HepG2 (cell line): Measurements from ENCODE around the gene DHRS1. TPM values are rescaled to one million over a fixed set of nuclear protein-coding genes. Genes with fewer than 3 reads are reported as not detected.

ENCODE experiments used
- AGO2 ChIP-seq: fragments of 200-400 bp; formaldehyde crosslinking; optimal IDR thresholded peaks from 2 replicates; pipeline ENCODE3; 2017; ENCODE audit warnings: mild to moderate bottlenecking, low read depth, low read length, moderate library complexity
- BHLHE40 ChIP-seq: IDR thresholded peaks from 2 replicates; pipeline ENCODE4 v1.6.1; 2011; ENCODE audit warnings: low read length, improper control_type of control experiment
- CAMTA2 ChIP-seq: sonication (generic); formaldehyde crosslinking; IDR thresholded peaks from 2 replicates; pipeline ENCODE4 v1.4.0; 2020; ENCODE audit warnings: mild to moderate bottlenecking, missing genetic modification reagents, borderline replicate concordance
- HOXD1 ChIP-seq: sonication (generic); formaldehyde crosslinking; IDR thresholded peaks from 2 replicates; pipeline ENCODE4 v1.5.0; 2020; ENCODE audit warnings: missing genetic modification reagents
- KDM5B ChIP-seq: sonication (generic); formaldehyde crosslinking; IDR thresholded peaks from 2 replicates; pipeline ENCODE4 v1.4.0; 2020; ENCODE audit warnings: missing genetic modification reagents, mild to moderate bottlenecking, borderline replicate concordance
- MTA1 ChIP-seq: sonication (generic); formaldehyde crosslinking; IDR thresholded peaks from 2 replicates; pipeline ENCODE4 v1.4.0; 2020; ENCODE audit warnings: missing genetic modification reagents, mild to moderate bottlenecking, borderline replicate concordance
- SALL1 ChIP-seq: sonication (generic); formaldehyde crosslinking; IDR thresholded peaks from 2 replicates; pipeline ENCODE4 v1.8.0; 2022; ENCODE audit warnings: mild to moderate bottlenecking, missing genetic modification reagents
- SOX6 ChIP-seq, 2 experiments: fragments of 450-650 bp in 1 of 2; sonication (generic) in 1 of 2; formaldehyde crosslinking in 1 of 2; IDR thresholded peaks; 2 replicates each; pipeline versions ENCODE4 v1.4.0 to v1.6.1; 2017 to 2020; ENCODE audit warnings: antibody characterized with exemption in 1 of 2, mild to moderate bottlenecking in 1 of 2, missing genetic modification reagents in 1 of 2
- WIZ ChIP-seq: sonication (generic); formaldehyde crosslinking; IDR thresholded peaks from 2 replicates; pipeline ENCODE4 v1.5.1; 2020; ENCODE audit warnings: mild to moderate bottlenecking, missing genetic modification reagents
- ZFY ChIP-seq: sonication (generic); formaldehyde crosslinking; IDR thresholded peaks from 2 replicates; pipeline ENCODE4 v1.4.0; 2020; ENCODE audit warnings: missing genetic modification reagents
- ZNF263 ChIP-seq: sonication (generic); formaldehyde crosslinking; IDR thresholded peaks from 2 replicates; pipeline ENCODE4 v1.4.0; 2020; ENCODE audit warnings: missing genetic modification reagents
- ZNF276 ChIP-seq: sonication (generic); formaldehyde crosslinking; IDR thresholded peaks from 2 replicates; pipeline ENCODE4 v1.4.0; 2020; ENCODE audit warnings: mild to moderate bottlenecking, low read depth, missing genetic modification reagents
- ZNF501 ChIP-seq: sonication (generic); formaldehyde crosslinking; IDR thresholded peaks from 2 replicates; pipeline ENCODE4 v1.5.1; 2020; ENCODE audit warnings: mild to moderate bottlenecking, moderate library complexity, missing genetic modification reagents
- ZNF629 ChIP-seq: sonication (generic); formaldehyde crosslinking; conservative IDR thresholded peaks from 2 replicates; pipeline ENCODE4 v1.5.0; 2020; ENCODE audit warnings: missing genetic modification reagents
- ZNF776 ChIP-seq: sonication (generic); formaldehyde crosslinking; IDR thresholded peaks from 2 replicates; pipeline ENCODE4 v1.4.0; 2020; ENCODE audit warnings: mild to moderate bottlenecking, missing genetic modification reagents
- polyA plus RNA-seq, 8 experiments: library from polyadenylated mRNA; depleted of rRNA in 3 of 8; stranded (reverse) in 7 of 8; unstranded in 1 of 8; fragments of >200 nt; fragmentation: Illumina TruSeq in 4 of 8; extraction: Trizol in 4 of 8; gene quantifications; 2 replicates each; pipeline versions ENCODE4 v1.2.1 to v1.2.3, GENCODE V29; 2011 to 2016; ENCODE audit warnings: low read depth in 4 of 8, missing spikeins in 1 of 8, mixed read lengths in 1 of 8; ENCODE audit not compliant: insufficient read depth in 1 of 8
- total RNA-seq, 5 experiments: library from RNA; depleted of rRNA; stranded (reverse); fragments of >200 nt; fragmentation: Illumina TruSeq; extraction: Trizol; gene quantifications; 2 replicates each; pipeline ENCODE4 v1.2.3, GENCODE V29; 2016; ENCODE audit warnings: low read depth in 1 of 5
- TF ChIP-seq, protein P1 (sequence below): sonication (generic); formaldehyde crosslinking; IDR thresholded peaks from 2 replicates; pipeline ENCODE4 v1.5.1; 2020; ENCODE audit warnings: mild to moderate bottlenecking, missing genetic modification reagents, moderate library complexity
- TF ChIP-seq, protein P2 (sequence below): sonication (generic); formaldehyde crosslinking; IDR thresholded peaks from 2 replicates; pipeline ENCODE4 v1.9.0; 2022; ENCODE audit warnings: low read depth, missing genetic modification reagents
- TF ChIP-seq, protein P3 (sequence below): sonication (generic); formaldehyde crosslinking; IDR thresholded peaks from 2 replicates; pipeline ENCODE4 v1.8.0; 2022; ENCODE audit warnings: missing genetic modification reagents, mild to moderate bottlenecking, moderate library complexity, borderline replicate concordance

DHRS1 gene
- total and polyA plus RNA-seq, 2 of the 13 experiments (the other 11 are each of a cell fraction or from before 2014, with no cell fraction given), result 49.8 to 60.8 TPM

DNA sequence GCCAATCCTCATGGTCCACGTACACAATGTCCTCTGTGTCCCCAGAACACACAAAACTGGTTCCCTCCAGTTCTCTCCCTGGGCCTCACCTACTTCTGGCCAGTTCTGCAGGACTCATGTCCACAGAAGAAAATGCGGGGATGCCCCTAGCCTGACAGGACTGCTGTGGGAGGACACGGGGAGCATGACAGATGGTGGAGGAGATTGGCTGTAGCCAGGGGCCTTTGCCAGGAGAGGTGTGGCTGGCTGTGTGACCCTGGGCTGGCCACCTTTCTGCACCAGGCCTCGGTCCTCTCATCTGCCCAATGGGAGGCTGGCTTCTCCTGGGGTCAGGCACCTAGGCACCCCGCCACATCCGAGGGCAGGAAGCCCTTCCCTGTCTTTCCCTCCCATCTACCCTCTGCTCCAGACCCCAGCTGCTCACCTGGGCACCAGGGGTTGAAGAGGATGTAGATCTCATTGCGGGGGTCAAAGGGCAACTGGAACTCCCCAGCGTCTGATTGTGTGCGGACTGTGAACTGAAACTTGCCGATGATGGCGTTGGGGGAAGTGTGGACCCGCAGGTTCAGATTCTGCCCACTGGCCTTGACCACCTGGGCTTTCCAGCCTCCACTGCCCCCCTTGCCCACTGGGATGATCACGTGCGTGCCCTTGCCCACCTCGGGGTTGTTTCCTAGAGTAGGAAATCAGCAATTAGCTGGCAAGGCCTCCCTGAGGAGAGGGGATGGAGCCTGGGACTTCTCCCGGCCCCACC lies 39.4 kb downstream of the DHRS1 start (continued):
- TF ChIP-seq, protein P1, sequence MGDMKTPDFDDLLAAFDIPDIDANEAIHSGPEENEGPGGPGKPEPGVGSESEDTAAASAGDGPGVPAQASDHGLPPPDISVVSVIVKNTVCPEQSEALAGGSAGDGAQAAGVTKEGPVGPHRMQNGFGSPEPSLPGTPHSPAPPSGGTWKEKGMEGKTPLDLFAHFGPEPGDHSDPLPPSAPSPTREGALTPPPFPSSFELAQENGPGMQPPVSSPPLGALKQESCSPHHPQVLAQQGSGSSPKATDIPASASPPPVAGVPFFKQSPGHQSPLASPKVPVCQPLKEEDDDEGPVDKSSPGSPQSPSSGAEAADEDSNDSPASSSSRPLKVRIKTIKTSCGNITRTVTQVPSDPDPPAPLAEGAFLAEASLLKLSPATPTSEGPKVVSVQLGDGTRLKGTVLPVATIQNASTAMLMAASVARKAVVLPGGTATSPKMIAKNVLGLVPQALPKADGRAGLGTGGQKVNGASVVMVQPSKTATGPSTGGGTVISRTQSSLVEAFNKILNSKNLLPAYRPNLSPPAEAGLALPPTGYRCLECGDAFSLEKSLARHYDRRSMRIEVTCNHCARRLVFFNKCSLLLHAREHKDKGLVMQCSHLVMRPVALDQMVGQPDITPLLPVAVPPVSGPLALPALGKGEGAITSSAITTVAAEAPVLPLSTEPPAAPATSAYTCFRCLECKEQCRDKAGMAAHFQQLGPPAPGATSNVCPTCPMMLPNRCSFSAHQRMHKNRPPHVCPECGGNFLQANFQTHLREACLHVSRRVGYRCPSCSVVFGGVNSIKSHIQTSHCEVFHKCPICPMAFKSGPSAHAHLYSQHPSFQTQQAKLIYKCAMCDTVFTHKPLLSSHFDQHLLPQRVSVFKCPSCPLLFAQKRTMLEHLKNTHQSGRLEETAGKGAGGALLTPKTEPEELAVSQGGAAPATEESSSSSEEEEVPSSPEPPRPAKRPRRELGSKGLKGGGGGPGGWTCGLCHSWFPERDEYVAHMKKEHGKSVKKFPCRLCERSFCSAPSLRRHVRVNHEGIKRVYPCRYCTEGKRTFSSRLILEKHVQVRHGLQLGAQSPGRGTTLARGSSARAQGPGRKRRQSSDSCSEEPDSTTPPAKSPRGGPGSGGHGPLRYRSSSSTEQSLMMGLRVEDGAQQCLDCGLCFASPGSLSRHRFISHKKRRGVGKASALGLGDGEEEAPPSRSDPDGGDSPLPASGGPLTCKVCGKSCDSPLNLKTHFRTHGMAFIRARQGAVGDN, result peak; percentile 78
- TF ChIP-seq MTA1 (CRISPR knock-in tag) (peak; percentile 71), WIZ (CRISPR knock-in tag) (0 out of 2 replicates have a peak, but pooled peaks have one; percentile 43), SOX6 (IDR thresholded peaks at IDR 0.05) (no peak), SOX6 (CRISPR knock-in tag; IDR thresholded peaks at IDR 0.05) (no peak), ZNF263 (CRISPR knock-in tag) (0 out of 2 replicates have a peak, but pooled peaks have one; percentile 45), ZFY (CRISPR knock-in tag) (peak; percentile 32; the same call in 1 of the 2 replicates), ZNF276 (no peak), SALL1 (peak; percentile 37; the same call in 1 of the 2 replicates), ZNF629 (CRISPR knock-in tag) (peak; percentile 83), ZNF501 (CRISPR knock-in tag) (no peak), ZNF776 (CRISPR knock-in tag) (0 out of 2 replicates have a peak, but pooled peaks have one; percentile 46), AGO2 (no peak), HOXD1 (CRISPR knock-in tag) (0 out of 2 replicates have a peak, but pooled peaks have one; percentile 46), KDM5B (peak; percentile 60; the same call in 1 of the 2 replicates), CAMTA2 (CRISPR knock-in tag) (peak; percentile 77; the same call in 1 of the 2 replicates), BHLHE40 (peak; percentile 45; the same call in 1 of the 2 replicates)
- TF ChIP-seq, protein P2, sequence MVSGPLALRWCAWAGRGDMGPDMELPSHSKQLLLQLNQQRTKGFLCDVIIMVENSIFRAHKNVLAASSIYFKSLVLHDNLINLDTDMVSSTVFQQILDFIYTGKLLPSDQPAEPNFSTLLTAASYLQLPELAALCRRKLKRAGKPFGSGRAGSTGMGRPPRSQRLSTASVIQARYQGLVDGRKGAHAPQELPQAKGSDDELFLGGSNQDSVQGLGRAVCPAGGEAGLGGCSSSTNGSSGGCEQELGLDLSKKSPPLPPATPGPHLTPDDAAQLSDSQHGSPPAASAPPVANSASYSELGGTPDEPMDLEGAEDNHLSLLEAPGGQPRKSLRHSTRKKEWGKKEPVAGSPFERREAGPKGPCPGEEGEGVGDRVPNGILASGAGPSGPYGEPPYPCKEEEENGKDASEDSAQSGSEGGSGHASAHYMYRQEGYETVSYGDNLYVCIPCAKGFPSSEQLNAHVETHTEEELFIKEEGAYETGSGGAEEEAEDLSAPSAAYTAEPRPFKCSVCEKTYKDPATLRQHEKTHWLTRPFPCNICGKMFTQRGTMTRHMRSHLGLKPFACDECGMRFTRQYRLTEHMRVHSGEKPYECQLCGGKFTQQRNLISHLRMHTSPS (CRISPR knock-in tag), result peak; percentile 93; the same call in 1 of the 2 replicates
- TF ChIP-seq, protein P3, sequence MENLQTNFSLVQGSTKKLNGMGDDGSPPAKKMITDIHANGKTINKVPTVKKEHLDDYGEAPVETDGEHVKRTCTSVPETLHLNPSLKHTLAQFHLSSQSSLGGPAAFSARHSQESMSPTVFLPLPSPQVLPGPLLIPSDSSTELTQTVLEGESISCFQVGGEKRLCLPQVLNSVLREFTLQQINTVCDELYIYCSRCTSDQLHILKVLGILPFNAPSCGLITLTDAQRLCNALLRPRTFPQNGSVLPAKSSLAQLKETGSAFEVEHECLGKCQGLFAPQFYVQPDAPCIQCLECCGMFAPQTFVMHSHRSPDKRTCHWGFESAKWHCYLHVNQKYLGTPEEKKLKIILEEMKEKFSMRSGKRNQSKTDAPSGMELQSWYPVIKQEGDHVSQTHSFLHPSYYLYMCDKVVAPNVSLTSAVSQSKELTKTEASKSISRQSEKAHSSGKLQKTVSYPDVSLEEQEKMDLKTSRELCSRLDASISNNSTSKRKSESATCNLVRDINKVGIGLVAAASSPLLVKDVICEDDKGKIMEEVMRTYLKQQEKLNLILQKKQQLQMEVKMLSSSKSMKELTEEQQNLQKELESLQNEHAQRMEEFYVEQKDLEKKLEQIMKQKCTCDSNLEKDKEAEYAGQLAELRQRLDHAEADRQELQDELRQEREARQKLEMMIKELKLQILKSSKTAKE (CRISPR knock-in tag), result 0 out of 2 replicates have a peak, but pooled peaks have one; percentile 14
